Measurements from ENCODE around the gene MDFIC.

MDFIC gene

GRCh38 chr7:114997487-114998404 lies 75.9 kb downstream of the MDFIC start:
- no peak for DNase-seq (ENCODE audit: low read depth)

GRCh38 chr7:115004121-115004520 lies 82.2 kb downstream of the MDFIC start:
- no peak for DNase-seq (ENCODE audit: low read depth)

- no peak for DNase-seq (ENCODE audit: low read depth)
Observed at GRCh38 chr7:115005251-115005650, 83.4 kb downstream of the MDFIC start.

- no peak for DNase-seq (ENCODE audit: low read depth)
Observed at GRCh38 chr7:115005953-115006352, 84.1 kb downstream of the MDFIC start.

- DNase-seq (ENCODE audit: low read depth), result no peak
Observed at GRCh38 chr7:115007751-115008150, 85.9 kb downstream of the MDFIC start.

GRCh38 chr7:115008465-115009114 lies 86.7 kb downstream of the MDFIC start:
- no peak for DNase-seq (ENCODE audit: low read depth)

- DNase-seq (ENCODE audit: low read depth), result no peak
Observed at GRCh38 chr7:115009139-115009538, 87.2 kb downstream of the MDFIC start.

GRCh38 chr7:115009736-115010440 lies 88.0 kb downstream of the MDFIC start:
- DNase-seq (ENCODE audit: low read depth), result no peak

- no peak for DNase-seq (ENCODE audit: low read depth)
Observed at GRCh38 chr7:115010441-115010820, 88.5 kb downstream of the MDFIC start.

- no peak for DNase-seq (ENCODE audit: low read depth)
Observed at GRCh38 chr7:115013886-115014285, 92.0 kb downstream of the MDFIC start.

- DNase-seq (ENCODE audit: low read depth), result no peak
Observed at GRCh38 chr7:115014794-115015193, 92.9 kb downstream of the MDFIC start.

- no peak for DNase-seq (ENCODE audit: low read depth)
Observed at GRCh38 chr7:115015619-115016018, 93.7 kb downstream of the MDFIC start.

GRCh38 chr7:115019882-115020605 lies 98.2 kb downstream of the MDFIC start:
- DNase-seq (ENCODE audit: low read depth), result no peak

GRCh38 chr7:115023219-115023618 lies 101.3 kb downstream of the MDFIC start:
- no peak for DNase-seq (ENCODE audit: low read depth)

GRCh38 chr7:115024276-115024675 lies 102.4 kb downstream of the MDFIC start:
- no peak for DNase-seq (ENCODE audit: low read depth)

- DNase-seq (ENCODE audit: low read depth), result no peak
Observed at GRCh38 chr7:115032715-115033703, 111.1 kb downstream of the MDFIC start.

GRCh38 chr7:115033917-115034459 lies 112.1 kb downstream of the MDFIC start:
- no peak for DNase-seq (ENCODE audit: low read depth)

- DNase-seq (ENCODE audit: low read depth), result no peak
Observed at GRCh38 chr7:115034515-115034914, 112.6 kb downstream of the MDFIC start.

GRCh38 chr7:115037128-115037802 lies 115.4 kb downstream of the MDFIC start:
- DNase-seq (ENCODE audit: low read depth), result no peak

GRCh38 chr7:115038158-115038557 lies 116.3 kb downstream of the MDFIC start:
- DNase-seq (ENCODE audit: low read depth), result no peak

Data from T-helper 22 cell (primary cell).